RWPE1 (cell line): ENCODE measurements around the gene PSMD13.

Experiments
- CTCF ChIA-PET: fragments of 350-600 bp; sonication (Branson Sonifier 250); formaldehyde crosslinking; extraction: SDS; loops from one replicate; lab custom pipeline; 2021; lab: Yijun Ruan, JAX
- POLR2A ChIA-PET: fragments of 400-600 bp; formaldehyde crosslinking; extraction: SDS; loops from one replicate; lab custom pipeline; 2020; ENCODE audit warnings: antibody characterized with exemption; ENCODE audit not compliant: low non-redundant PET; lab: Yijun Ruan, JAX
- DNase-seq: peaks from one replicate; pipeline ENCODE4 v3.0.0; 2012; ENCODE audit warnings: low spot score
- H3K27ac ChIP-seq: fragments of 450-650 bp; 2 replicates; pipeline ENCODE4 v1.5.1; 2017
- TF ChIP-seq, protein P1 (sequence below): fragments of 450-650 bp; conservative IDR thresholded peaks from 2 replicates; pipeline ENCODE4 v1.5.1; 2017; ENCODE audit warnings: low read depth, mild to moderate bottlenecking

Gene PSMD13

GRCh38 chr11:206002-206384 lies 30.8 kb upstream of the PSMD13 start:
- POLR2A ChIA-PET: interaction anchor here (0.6 kb wide), 1 partner anchor 57 kb away, joined by 3 read pairs; no protein-coding TSS in a partner anchor
- H3K27ac ChIP-seq: peak overlapping the region; percentile 99
- CTCF ChIA-PET: no interaction called here
- TF ChIP-seq, protein P1, sequence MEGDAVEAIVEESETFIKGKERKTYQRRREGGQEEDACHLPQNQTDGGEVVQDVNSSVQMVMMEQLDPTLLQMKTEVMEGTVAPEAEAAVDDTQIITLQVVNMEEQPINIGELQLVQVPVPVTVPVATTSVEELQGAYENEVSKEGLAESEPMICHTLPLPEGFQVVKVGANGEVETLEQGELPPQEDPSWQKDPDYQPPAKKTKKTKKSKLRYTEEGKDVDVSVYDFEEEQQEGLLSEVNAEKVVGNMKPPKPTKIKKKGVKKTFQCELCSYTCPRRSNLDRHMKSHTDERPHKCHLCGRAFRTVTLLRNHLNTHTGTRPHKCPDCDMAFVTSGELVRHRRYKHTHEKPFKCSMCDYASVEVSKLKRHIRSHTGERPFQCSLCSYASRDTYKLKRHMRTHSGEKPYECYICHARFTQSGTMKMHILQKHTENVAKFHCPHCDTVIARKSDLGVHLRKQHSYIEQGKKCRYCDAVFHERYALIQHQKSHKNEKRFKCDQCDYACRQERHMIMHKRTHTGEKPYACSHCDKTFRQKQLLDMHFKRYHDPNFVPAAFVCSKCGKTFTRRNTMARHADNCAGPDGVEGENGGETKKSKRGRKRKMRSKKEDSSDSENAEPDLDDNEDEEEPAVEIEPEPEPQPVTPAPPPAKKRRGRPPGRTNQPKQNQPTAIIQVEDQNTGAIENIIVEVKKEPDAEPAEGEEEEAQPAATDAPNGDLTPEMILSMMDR: no peak
- DNase-seq: no peak

DNA sequence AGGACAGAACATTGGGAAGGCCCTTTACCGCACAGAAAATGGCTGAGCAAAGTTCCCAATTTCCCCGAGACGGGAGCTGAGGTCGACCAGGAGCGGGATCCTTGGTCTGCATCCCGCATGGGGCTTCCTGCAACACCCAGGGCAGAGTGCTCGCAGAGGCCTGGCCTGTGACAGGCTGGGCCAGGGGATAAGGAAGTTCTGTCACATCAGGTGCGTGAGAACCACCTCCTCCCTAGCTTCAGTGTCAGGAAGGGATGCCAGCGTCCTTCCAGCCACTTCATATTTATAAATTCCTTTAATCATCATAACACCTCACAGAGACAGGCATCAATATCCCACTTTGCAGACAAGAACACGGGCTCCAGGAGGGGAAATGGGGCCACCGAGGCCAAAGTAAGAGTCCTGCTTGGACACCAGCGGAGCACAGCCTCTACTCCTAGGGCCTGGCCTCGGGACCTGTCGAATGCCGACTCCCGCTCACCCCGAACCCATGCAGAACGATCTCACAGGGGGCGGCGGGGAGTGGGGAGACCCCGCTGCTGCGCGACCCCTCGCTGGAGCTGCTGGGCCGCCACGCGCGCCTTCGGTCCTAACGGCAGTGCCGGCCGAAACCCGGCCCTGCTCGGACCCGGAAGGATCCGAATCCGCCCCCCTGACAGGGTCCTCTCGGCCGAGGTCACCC lies 30.1 kb upstream of the PSMD13 start:
- CTCF ChIA-PET: interaction anchor here (0.6 kb wide), 1 partner anchor 9 kb away, joined by 3 read pairs; no protein-coding TSS in a partner anchor
- TF ChIP-seq, protein P1: no peak
- POLR2A ChIA-PET: interaction anchor here (0.5 to 1.2 kb wide), 4 partner anchors 44 to 407 kb away, joined by 3 to 9 read pairs (median 3); no protein-coding TSS in a partner anchor
- peak overlapping the region; percentile 99 for H3K27ac ChIP-seq
- peak; percentile 20 for DNase-seq

DNA sequence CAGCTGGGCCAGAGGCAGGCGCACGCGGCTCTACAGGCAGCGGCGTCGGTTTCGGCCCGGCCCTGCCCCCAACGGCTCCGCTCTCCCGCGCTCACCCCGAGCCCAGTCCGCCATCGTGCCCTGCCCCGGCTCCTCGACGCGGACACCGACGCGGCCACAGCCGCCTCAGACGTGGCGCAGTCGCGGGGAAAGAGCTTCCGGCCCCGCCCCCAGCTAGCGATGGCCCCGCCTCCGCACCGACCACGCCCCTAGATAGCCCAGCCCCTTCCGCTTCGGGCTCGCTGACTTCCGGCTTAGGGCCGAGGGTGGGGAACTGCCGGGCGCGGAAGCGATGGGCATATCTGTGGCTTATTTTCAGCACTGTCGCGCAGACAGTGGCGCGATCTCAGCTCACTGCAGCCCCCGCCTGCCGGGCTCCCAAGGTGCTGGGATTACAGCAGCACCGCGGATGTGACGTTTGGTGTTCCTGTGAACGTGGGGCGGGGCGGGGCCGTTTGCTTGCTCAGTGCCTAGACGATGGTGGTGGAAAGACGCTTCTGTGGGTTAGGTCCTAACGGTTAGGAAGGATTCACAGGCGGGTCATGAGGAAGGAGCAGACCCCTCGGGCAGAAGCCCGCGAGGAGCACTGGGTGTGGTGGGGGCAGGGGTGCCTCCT lies 29.4 kb upstream of the PSMD13 start, which contains the start of the genes BET1L and RIC8A:
Gene BET1L (minus strand): TSS at position 192 of the 655 bp plus-strand sequence. CDS start 78 bp downstream, at position 114.
Gene RIC8A (plus strand): TSS at position 501 of the 655 bp plus-strand sequence. CDS start 1,147 bp downstream, outside the sequence.
- peak within 1 kb of the TSS; percentile 99 for H3K27ac ChIP-seq
- CTCF ChIA-PET: no interaction called here
- DNase-seq: peak; percentile 93
- POLR2A ChIA-PET: interaction anchor here (0.6 to 1.2 kb wide), 5 partner anchors 9 to 406 kb away, joined by 3 to 4 read pairs (median 3); partner anchors contain the start of gene PSMD13
- TF ChIP-seq, protein P1: no peak

DNA sequence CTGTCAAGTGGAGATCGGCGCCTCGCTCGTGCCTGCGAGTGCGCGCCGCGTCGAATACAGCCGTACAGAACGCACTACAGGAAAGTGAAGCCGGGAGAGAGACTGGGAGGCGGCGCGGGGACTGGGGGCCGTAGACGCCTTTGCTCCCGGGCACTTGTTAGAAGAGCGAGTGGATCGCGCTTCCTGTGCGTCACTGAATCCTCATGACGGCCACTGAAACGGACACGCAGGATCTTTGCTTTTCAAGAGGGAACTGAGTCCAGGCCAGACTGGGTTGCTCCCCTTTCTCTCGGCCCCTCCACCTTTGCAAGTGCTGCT lies 29.0 kb upstream of the PSMD13 start:
- TF ChIP-seq, protein P1: no peak
- peak overlapping the region; percentile 99 for H3K27ac ChIP-seq
- ChIA-PET CTCF (no interaction called here), POLR2A (interaction anchor here (0.6 to 1.2 kb wide), 4 partner anchors 8 to 406 kb away, joined by 3 to 4 read pairs (median 3); partner anchors contain the start of gene PSMD13)
- peak; percentile 30 for DNase-seq

GRCh38 chr11:208181-208916 lies 28.4 kb upstream of the PSMD13 start:
- peak overlapping the region; percentile 99 for H3K27ac ChIP-seq
- peak; percentile 73 for DNase-seq
- TF ChIP-seq, protein P1: no peak
- ChIA-PET POLR2A (no interaction called here), CTCF (no interaction called here)

DNA sequence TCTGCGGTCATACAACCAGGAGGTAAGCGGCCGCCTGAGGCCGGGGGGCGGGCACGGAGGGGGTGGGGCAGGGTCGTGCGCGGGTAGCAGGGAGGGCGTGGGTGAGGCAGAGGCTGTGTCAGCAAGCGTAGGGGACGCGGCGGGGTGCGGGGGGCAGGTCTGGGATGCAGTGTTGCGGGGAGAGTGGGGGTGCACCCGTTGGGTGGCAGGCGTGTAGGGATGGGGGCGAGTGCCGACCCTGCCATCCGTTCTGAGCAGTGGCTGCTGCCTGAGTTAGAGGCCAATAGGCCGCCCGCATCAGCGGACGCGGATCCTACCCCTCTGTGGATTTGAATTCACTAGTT lies 27.9 kb upstream of the PSMD13 start:
- peak overlapping the region; percentile 99 for H3K27ac ChIP-seq
- ChIA-PET CTCF (no interaction called here), POLR2A (no interaction called here)
- TF ChIP-seq, protein P1: no peak
- DNase-seq: no peak
